SKM-1 treated with dmso at 0.1 percent for 144 hours (cell line): ENCODE results near the gene COX8A.
"Not testable (repeated sequence)": the region's sequence is repeated elsewhere in the genome, so short reads cannot be mapped to it uniquely, and the experiment has no call there.

ENCODE experiments used
- DNase-seq: peaks from one replicate; lab custom pipeline; 2025; ENCODE audit not compliant: unreplicated experiment; lab: John Stamatoyannopoulos, UW

COX8A gene

GRCh38 chr11:63974259-63975143, at the start of gene COX8A:
TSS of gene COX8A (plus strand) at chr11:63974620. CDS start at chr11:63974681, 61 bp downstream.
- DNase-seq = peak; percentile 100

- DNase-seq = no peak
These were observed 44.8 kb upstream of the COX8A start for GRCh38 chr11:63929616-63930015.

- no peak for DNase-seq
These were observed 43.4 kb upstream of the COX8A start for GRCh38 chr11:63931045-63931444.

- DNase-seq = no peak
These were observed 42.5 kb upstream of the COX8A start for GRCh38 chr11:63931876-63932275.

GRCh38 chr11:63933459-63933858, 41.0 kb upstream of the COX8A start:
- no peak for DNase-seq

GRCh38 chr11:63937713-63938478, 36.5 kb upstream of the COX8A start:
- no peak for DNase-seq

GRCh38 chr11:63938479-63939396, 35.7 kb upstream of the COX8A start, which contains the start of gene NAA40:
TSS of gene NAA40 (plus strand) at chr11:63939002. CDS start at chr11:63939097, 95 bp downstream.
- DNase-seq = peak; percentile 93

- DNase-seq = no peak
These were observed 35.0 kb upstream of the COX8A start for GRCh38 chr11:63939397-63939891.

- DNase-seq = peak; percentile 67
These were observed 33.6 kb upstream of the COX8A start for GRCh38 chr11:63940786-63941185.

- no peak for DNase-seq
These were observed 32.5 kb upstream of the COX8A start for GRCh38 chr11:63941901-63942300.

- DNase-seq = no peak
These were observed 31.6 kb upstream of the COX8A start for GRCh38 chr11:63942803-63943202.

- DNase-seq = no peak
These were observed 29.4 kb upstream of the COX8A start for GRCh38 chr11:63944987-63945386.

GRCh38 chr11:63945477-63946163, 28.8 kb upstream of the COX8A start:
- DNase-seq = peak; percentile 36

- DNase-seq = peak; percentile 46
These were observed 22.5 kb upstream of the COX8A start for GRCh38 chr11:63951779-63952536.

- no peak for DNase-seq
These were observed 21.9 kb upstream of the COX8A start for GRCh38 chr11:63952570-63952969.

GRCh38 chr11:63958008-63958407, 16.4 kb upstream of the COX8A start:
- no peak for DNase-seq

- DNase-seq = no peak
These were observed 12.6 kb upstream of the COX8A start for GRCh38 chr11:63961608-63962412.

GRCh38 chr11:63963895-63964294, 10.5 kb upstream of the COX8A start:
- DNase-seq = not testable (repeated sequence)

- DNase-seq = no peak
These were observed 8.0 kb upstream of the COX8A start for GRCh38 chr11:63966444-63966843.
